Measurements from ENCODE around the gene DNAL1.

The DNAL1 gene

GRCh38 chr14:73738518-73739173, 93.9 kb downstream of the DNAL1 start:
- TF ChIP-seq CTCF (IDR thresholded peaks at IDR 0.05; ENCODE audit: low read depth, low read length): no peak

GRCh38 chr14:73739174-73739898, 94.5 kb downstream of the DNAL1 start:
- H3K4me3 ChIP-seq (replicated peaks in 1 of 2; ENCODE audit: low read depth in 2 of 2, low read length in 2 of 2): no peak overlapping the region
- no peak for DNase-seq (ENCODE audit: low read depth in 2 of 2)
- no peak for TF ChIP-seq CTCF (IDR thresholded peaks at IDR 0.05; ENCODE audit: low read depth, low read length)

More at GRCh38 chr14:73738518-73739173, 93.9 kb downstream of the DNAL1 start:
- no peak for DNase-seq (ENCODE audit: low read depth in 2 of 2)
- no peak overlapping the region for H3K4me3 ChIP-seq (replicated peaks in 1 of 2; ENCODE audit: low read depth in 2 of 2, low read length in 2 of 2)

GRCh38 chr14:73739899-73740617, 95.3 kb downstream of the DNAL1 start:
- no peak for DNase-seq (ENCODE audit: low read depth in 2 of 2)
- no peak for TF ChIP-seq CTCF (IDR thresholded peaks at IDR 0.05; ENCODE audit: low read depth, low read length)
- no peak overlapping the region for H3K4me3 ChIP-seq (replicated peaks in 1 of 2; ENCODE audit: low read depth in 2 of 2, low read length in 2 of 2)

- H3K4me3 ChIP-seq (replicated peaks in 1 of 2; ENCODE audit: low read depth in 2 of 2, low read length in 2 of 2): no peak overlapping the region
- DNase-seq (ENCODE audit: low read depth in 2 of 2): peak; percentile 58 to 76
- TF ChIP-seq CTCF (IDR thresholded peaks at IDR 0.05; ENCODE audit: low read depth, low read length): no peak
Measured at GRCh38 chr14:73740618-73741326, 96.0 kb downstream of the DNAL1 start.

GRCh38 chr14:73741386-73741875, 96.6 kb downstream of the DNAL1 start:
- peak overlapping the region; percentile 11 to 28 for H3K4me3 ChIP-seq (replicated peaks in 1 of 2; ENCODE audit: low read depth in 2 of 2, low read length in 2 of 2)
- TF ChIP-seq CTCF (IDR thresholded peaks at IDR 0.05; ENCODE audit: low read depth, low read length): no peak
- peak; percentile 63 to 78 for DNase-seq (ENCODE audit: low read depth in 2 of 2)

- no peak for TF ChIP-seq CTCF (IDR thresholded peaks at IDR 0.05; ENCODE audit: low read depth, low read length)
- no peak for DNase-seq (ENCODE audit: low read depth in 2 of 2)
- peak overlapping the region; percentile 11 to 28 for H3K4me3 ChIP-seq (replicated peaks in 1 of 2; ENCODE audit: low read depth in 2 of 2, low read length in 2 of 2)
Measured at GRCh38 chr14:73741876-73742519, 97.2 kb downstream of the DNAL1 start.

Measured in cardiac fibroblast (primary cell).